ENCODE results near the gene MAP1LC3A.

- TF ChIP-seq CTCF (conservative IDR thresholded peaks at IDR 0.05; ENCODE audit: low read depth, low read length) (no peak), EZH2 (IDR thresholded peaks at IDR 0.05; ENCODE audit: borderline replicate concordance, low read depth, low read length, poor library complexity, severe bottlenecking) (no peak)
These were observed 46.6 kb upstream of the MAP1LC3A start for GRCh38 chr20:34511891-34512265.
